GM13977 (cell line): ENCODE results near the gene PAX7.
"Not testable (repeated sequence)": the region's sequence is repeated elsewhere in the genome, so short reads cannot be mapped to it uniquely, and the experiment has no call there.

Experiments
- DNase-seq: peaks from one replicate; pipeline ENCODE4 v3.0.0; 2012; ENCODE audit warnings: low spot score
- CTCF ChIP-seq: IDR thresholded peaks from 2 replicates; pipeline ENCODE4 v1.5.1; 2012; ENCODE audit warnings: mild to moderate bottlenecking, control low read depth; ENCODE audit not compliant: insufficient read depth; ENCODE audit errors: extremely low read depth, missing control alignments
- in situ Hi-C: fragments of 300-500 bp; cut with MboI; formaldehyde crosslinking; loops from one replicate; pipeline ENCODE4 v1.12.0; 2022; ENCODE audit warnings: low sequenced_read_pairs, low pct_unique_long_range_greater_than_20kb, mixed read lengths, inconsistent platforms; ENCODE audit not compliant: unreplicated experiment

The PAX7 gene

GRCh38 chr1:18693256-18694098 lies 62.8 kb downstream of the PAX7 start:
- DNase-seq = no peak
- in situ Hi-C loops = no loop called here
- no peak for TF ChIP-seq CTCF

- in situ Hi-C loops, DNase-seq: not testable (repeated sequence)
Observed at GRCh38 chr1:18694289-18694688, 63.6 kb downstream of the PAX7 start.

- no peak for TF ChIP-seq CTCF
- in situ Hi-C loops = no loop called here
- DNase-seq = no peak
Observed at GRCh38 chr1:18697541-18697940, 66.9 kb downstream of the PAX7 start.

- in situ Hi-C loops = loop anchor here (25.0 kb wide), 1 partner anchor 88 kb away; no protein-coding TSS in a partner anchor
Observed at GRCh38 chr1:18700530-18700929, 69.9 kb downstream of the PAX7 start.

GRCh38 chr1:18701183-18701582 lies 70.5 kb downstream of the PAX7 start:
- in situ Hi-C loops = loop anchor here (25.0 kb wide), 1 partner anchor 89 kb away; no protein-coding TSS in a partner anchor
- DNase-seq = no peak
- no peak for TF ChIP-seq CTCF

More at GRCh38 chr1:18700530-18700929, 69.9 kb downstream of the PAX7 start:
- no peak for DNase-seq
- TF ChIP-seq CTCF = no peak

- DNase-seq = no peak
- in situ Hi-C loops = loop anchor here (25.0 kb wide), 1 partner anchor 91 kb away; no protein-coding TSS in a partner anchor
- no peak for TF ChIP-seq CTCF
Observed at GRCh38 chr1:18703041-18703621, 72.5 kb downstream of the PAX7 start.

- DNase-seq = no peak
- in situ Hi-C loops = loop anchor here (25.0 kb wide), 1 partner anchor 94 kb away; no protein-coding TSS in a partner anchor
- TF ChIP-seq CTCF = no peak
Observed at GRCh38 chr1:18705811-18706210, 75.2 kb downstream of the PAX7 start.
